Kidney (tissue), 14 donors: ENCODE measurements around the gene MYL5. TPM values are rescaled to one million over a fixed set of nuclear protein-coding genes. Genes with fewer than 3 reads are reported as not detected.
A peak's percentile ranks its signal among the peaks of the same experiment; 100 is the strongest.

Experiments used
- DNase-seq, 5 donors: peaks; one replicate each; pipeline ENCODE4 v3.0.0-alpha.2; 2013 to 2020
- FAIRE-seq: peaks from 2 replicates; lab custom pipeline; 2012; peaks lifted over from hg19 to GRCh38; lab: Jason Lieb, UNC
- H3K27ac ChIP-seq, 2 donors: one replicate each; pipeline ENCODE4 v1.7.0; 2013; ENCODE audit warnings: low read depth in 2 of 2, low read length in 2 of 2, inconsistent platforms in 1 of 2
- H3K27me3 ChIP-seq: one replicate; pipeline ENCODE4 v1.7.1; 2013; ENCODE audit warnings: low read length, inconsistent platforms; ENCODE audit not compliant: control insufficient read depth, insufficient read depth
- H3K36me3 ChIP-seq, 3 donors: one replicate each; pipeline versions ENCODE4 v1.7.0 to v1.7.1; 2013; ENCODE audit warnings: low read length in 3 of 3, control low read depth in 1 of 3, inconsistent platforms in 1 of 3; ENCODE audit not compliant: insufficient read depth in 3 of 3, control insufficient read depth in 2 of 3
- H3K4me1 ChIP-seq, 3 donors: one replicate each; pipeline versions ENCODE4 v1.7.0 to v1.7.1; 2013; ENCODE audit warnings: low read length in 3 of 3, inconsistent platforms in 1 of 3, low read depth in 1 of 3; ENCODE audit not compliant: control insufficient read depth in 2 of 3, insufficient read depth in 2 of 3
- H3K4me3 ChIP-seq, 3 donors: one replicate each; pipeline versions ENCODE4 v1.7.0 to v1.8.1; 2013; ENCODE audit warnings: low read length in 3 of 3, control low read depth in 1 of 3, inconsistent platforms in 1 of 3
- H3K9ac ChIP-seq, 3 donors: one replicate each; pipeline versions ENCODE4 v1.7.0 to v1.7.1; 2013; ENCODE audit warnings: low read length in 3 of 3, control low read depth in 1 of 3, inconsistent platforms in 1 of 3
- H3K9me3 ChIP-seq, 3 donors: one replicate each; pipeline versions ENCODE4 v1.7.0 to v1.7.1; 2013; ENCODE audit warnings: low read length in 3 of 3, control low read depth in 1 of 3, inconsistent platforms in 1 of 3; ENCODE audit not compliant: control insufficient read depth in 2 of 3, insufficient read depth in 1 of 3
- CTCF ChIP-seq: IDR thresholded peaks from 3 replicates; pipeline ENCODE4 v1.5.1; 2012; ENCODE audit warnings: mild to moderate bottlenecking, moderate library complexity, borderline replicate concordance; ENCODE audit not compliant: insufficient read depth; ENCODE audit errors: extremely low read depth
- intact Hi-C: fragments of 100-400 bp; cut with DNase I; formaldehyde crosslinking; loops from one replicate; pipeline ENCODE4 v1.11.1; 2022
- polyA plus RNA-seq: library from polyadenylated mRNA; stranded (reverse); fragments of 350-450 nt; fragmentation: Illumina TruSeq; extraction: RNeasy Lipid Tissue Mini Kit (QIAGEN cat#74804); gene quantifications from one replicate; pipeline ENCODE4 v1.2.3, GENCODE V29; 2014; ENCODE audit warnings: low read depth, low replicate concordance; ENCODE audit not compliant: insufficient read depth
- total RNA-seq: library from RNA; stranded (reverse); fragmentation: NEBNext Ultra II Directional; extraction: Animal tissue kit (Norgen Biotek cat#: 25700); gene quantifications from one replicate; pipeline ENCODE4 v1.2.1, GENCODE V29; 2021
- donor health status: control.
- donor health status: control.
- donor health status: control.
- donor health status: control.
- donor health status: control.
- donor health status: DM: yes; HTN: yes; CAD: no.
- donor health status: Normal renal cell carcinoma (clear cell type).

Gene MYL5
- total and polyA plus RNA-seq, 2 donors from 2014 or later: 17.9 to 29.6 TPM

GRCh38 chr4:654503-654845, 19.9 kb upstream of the MYL5 start:
- no peaks in the 10 kb centered on the region for H3K27me3 ChIP-seq
- H3K4me3 ChIP-seq: no peak overlapping the region
- H3K27ac ChIP-seq: no peak overlapping the region
- no peaks in the 10 kb centered on the region for H3K36me3 ChIP-seq
- FAIRE-seq: no peak
- H3K9me3 ChIP-seq: no peaks in the 10 kb centered on the region
- no peak for TF ChIP-seq CTCF
- intact Hi-C loops: no loop called here
- DNase-seq: peak in 1 of 5 donors; percentile 67
- H3K9ac ChIP-seq: no peak overlapping the region
- no peaks in the 10 kb centered on the region for H3K4me1 ChIP-seq

GRCh38 chr4:654871-655463, 19.4 kb upstream of the MYL5 start:
- FAIRE-seq (no peak), DNase-seq (peak in 2 of 5 donors; percentile 35 to 48)
- Histone ChIP-seq H3K27ac (no peak overlapping the region), H3K36me3 (no peaks in the 10 kb centered on the region), H3K27me3 (no peaks in the 10 kb centered on the region), H3K9ac (no peak overlapping the region), H3K4me1 (no peaks in the 10 kb centered on the region), H3K9me3 (no peaks in the 10 kb centered on the region), H3K4me3 (no peak overlapping the region)
- TF ChIP-seq CTCF: no peak
- intact Hi-C loops: no loop called here

GRCh38 chr4:655464-656151, 18.7 kb upstream of the MYL5 start:
- Histone ChIP-seq H3K36me3 (no peaks in the 10 kb centered on the region), H3K9me3 (no peaks in the 10 kb centered on the region), H3K27ac (no peak overlapping the region), H3K9ac (no peak overlapping the region), H3K27me3 (no peaks in the 10 kb centered on the region), H3K4me1 (no peaks in the 10 kb centered on the region), H3K4me3 (no peak overlapping the region)
- intact Hi-C loops: no loop called here
- TF ChIP-seq CTCF: no peak
- FAIRE-seq: no peak
- DNase-seq: peak in 2 of 5 donors; percentile 49 to 53
